Measurements from ENCODE around the gene HRH1.

Gene HRH1

GRCh38 chr3:11287404-11287803, 133.1 kb downstream of the HRH1 start:
- no peak for DNase-seq

- DNase-seq: no peak
These were observed 133.8 kb downstream of the HRH1 start for GRCh38 chr3:11288021-11288491.

GRCh38 chr3:11288786-11289637, 134.7 kb downstream of the HRH1 start:
- DNase-seq: peak; percentile 63

- DNase-seq: no peak
These were observed 135.6 kb downstream of the HRH1 start for GRCh38 chr3:11289864-11290263.

- DNase-seq: peak; percentile 81
These were observed 136.7 kb downstream of the HRH1 start for GRCh38 chr3:11290743-11291680.

GRCh38 chr3:11291808-11292207, 137.5 kb downstream of the HRH1 start:
- DNase-seq: no peak

- DNase-seq: no peak
These were observed 142.8 kb downstream of the HRH1 start for GRCh38 chr3:11297126-11297525.

GRCh38 chr3:11300970-11301369, 146.7 kb downstream of the HRH1 start:
- DNase-seq: peak; percentile 53

- no peak for DNase-seq
These were observed 148.2 kb downstream of the HRH1 start for GRCh38 chr3:11302444-11302843.

GRCh38 chr3:11304175-11304574, 149.9 kb downstream of the HRH1 start:
- no peak for DNase-seq

GRCh38 chr3:11305509-11305908, 151.2 kb downstream of the HRH1 start:
- no peak for DNase-seq

GRCh38 chr3:11306817-11307589, 152.7 kb downstream of the HRH1 start:
- DNase-seq: peak; percentile 47

GRCh38 chr3:11307830-11308432, 153.6 kb downstream of the HRH1 start:
- DNase-seq: no peak

- no peak for DNase-seq
These were observed 156.0 kb downstream of the HRH1 start for GRCh38 chr3:11310258-11310657.

GRCh38 chr3:11312166-11312565, 157.9 kb downstream of the HRH1 start:
- DNase-seq: no peak
